ENCODE data around the gene LRRC4C.
A peak's percentile ranks its signal among the peaks of the same experiment; 100 is the strongest.

The LRRC4C gene

DNA sequence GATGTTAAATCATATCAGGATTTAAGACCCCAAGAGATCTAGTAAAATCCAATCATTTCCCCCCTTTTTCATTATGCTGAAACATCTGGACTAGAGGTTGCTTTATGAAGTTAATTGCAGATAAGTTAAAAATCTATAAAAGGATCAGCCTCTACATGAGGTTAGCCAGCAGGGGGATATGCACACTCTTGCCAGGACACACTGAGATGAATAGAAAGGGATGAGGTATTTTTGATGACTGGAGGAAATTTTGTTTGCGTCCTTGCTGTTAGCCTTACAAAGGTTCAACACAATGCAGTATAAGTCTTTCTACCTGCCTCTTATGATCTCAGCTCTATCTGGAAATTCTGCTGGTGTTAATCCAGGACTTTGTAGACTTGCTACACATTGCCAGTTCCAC, 1034.3 kb downstream of the LRRC4C start:
- no peak for DNase-seq (ENCODE audit: low read depth)
- TF ChIP-seq, protein P1, sequence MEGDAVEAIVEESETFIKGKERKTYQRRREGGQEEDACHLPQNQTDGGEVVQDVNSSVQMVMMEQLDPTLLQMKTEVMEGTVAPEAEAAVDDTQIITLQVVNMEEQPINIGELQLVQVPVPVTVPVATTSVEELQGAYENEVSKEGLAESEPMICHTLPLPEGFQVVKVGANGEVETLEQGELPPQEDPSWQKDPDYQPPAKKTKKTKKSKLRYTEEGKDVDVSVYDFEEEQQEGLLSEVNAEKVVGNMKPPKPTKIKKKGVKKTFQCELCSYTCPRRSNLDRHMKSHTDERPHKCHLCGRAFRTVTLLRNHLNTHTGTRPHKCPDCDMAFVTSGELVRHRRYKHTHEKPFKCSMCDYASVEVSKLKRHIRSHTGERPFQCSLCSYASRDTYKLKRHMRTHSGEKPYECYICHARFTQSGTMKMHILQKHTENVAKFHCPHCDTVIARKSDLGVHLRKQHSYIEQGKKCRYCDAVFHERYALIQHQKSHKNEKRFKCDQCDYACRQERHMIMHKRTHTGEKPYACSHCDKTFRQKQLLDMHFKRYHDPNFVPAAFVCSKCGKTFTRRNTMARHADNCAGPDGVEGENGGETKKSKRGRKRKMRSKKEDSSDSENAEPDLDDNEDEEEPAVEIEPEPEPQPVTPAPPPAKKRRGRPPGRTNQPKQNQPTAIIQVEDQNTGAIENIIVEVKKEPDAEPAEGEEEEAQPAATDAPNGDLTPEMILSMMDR (conservative IDR thresholded peaks at IDR 0.05; ENCODE audit: low read length), result no peak

DNA sequence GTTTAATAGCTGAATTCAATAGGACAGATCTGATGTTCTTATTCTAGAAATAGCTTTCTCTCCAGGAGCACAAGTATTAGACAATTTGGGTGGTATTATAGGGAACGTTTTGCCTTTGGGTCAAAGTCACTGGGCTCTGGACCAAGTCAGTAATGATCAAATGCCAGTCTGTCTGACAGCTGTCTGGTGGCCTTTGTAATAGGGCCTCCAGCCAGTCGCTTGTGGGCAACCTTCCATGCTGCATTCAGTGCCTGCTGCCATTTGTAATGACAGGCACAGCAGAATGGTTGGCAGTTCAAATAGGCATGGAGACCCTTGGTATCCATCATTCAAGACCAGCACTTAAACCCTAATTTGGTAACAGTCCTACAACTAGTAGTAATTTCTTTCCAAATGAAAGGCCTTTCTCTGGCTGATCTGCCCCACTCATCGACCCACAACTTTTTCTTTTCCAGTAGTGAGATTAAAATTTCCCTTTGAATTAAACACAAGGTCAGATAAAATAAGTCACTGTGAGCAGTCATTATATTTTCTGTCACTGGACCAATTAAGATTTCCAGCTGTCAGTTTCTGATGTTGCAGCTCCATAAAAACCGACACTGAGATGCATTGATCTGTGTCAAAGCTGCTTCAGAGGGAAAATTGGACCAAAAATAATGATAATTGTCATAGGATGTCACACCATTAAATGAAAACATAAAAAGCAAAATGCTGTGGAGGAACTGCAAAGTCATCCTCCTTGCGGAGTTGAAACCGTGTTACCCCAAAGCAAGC, 1038.1 kb downstream of the LRRC4C start:
- DNase-seq (ENCODE audit: low read depth), result no peak
- H3K4me3 ChIP-seq (ENCODE audit: low read length), result no peak overlapping the region
- TF ChIP-seq, protein P1 (conservative IDR thresholded peaks at IDR 0.05; ENCODE audit: low read length), result no peak

More for the DNA sequence above, 1034.3 kb downstream of the LRRC4C start:
- H3K4me3 ChIP-seq (ENCODE audit: low read length), result no peak overlapping the region

DNA sequence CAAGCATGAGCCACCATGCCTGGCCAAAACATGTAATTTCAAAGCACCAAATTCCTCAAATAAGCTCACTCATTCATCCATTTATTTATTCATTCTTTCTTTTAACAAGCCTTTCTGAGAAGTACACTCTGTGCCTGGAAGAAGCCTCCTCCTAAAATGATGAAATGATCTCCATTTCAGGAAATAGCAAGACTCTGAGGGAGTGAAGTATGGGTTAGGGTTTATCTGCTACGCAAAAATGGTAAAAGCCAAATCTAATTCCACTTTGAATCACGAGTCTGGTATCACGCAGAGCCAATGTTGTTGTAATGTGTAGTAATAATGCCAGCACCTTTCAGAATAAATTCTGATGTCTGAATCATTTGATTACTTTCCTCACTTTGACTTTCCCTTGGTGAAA, 1041.8 kb downstream of the LRRC4C start:
- TF ChIP-seq, protein P1 (conservative IDR thresholded peaks at IDR 0.05; ENCODE audit: low read length), result no peak
- no peak for DNase-seq (ENCODE audit: low read depth)
- H3K4me3 ChIP-seq (ENCODE audit: low read length), result no peak overlapping the region

DNA sequence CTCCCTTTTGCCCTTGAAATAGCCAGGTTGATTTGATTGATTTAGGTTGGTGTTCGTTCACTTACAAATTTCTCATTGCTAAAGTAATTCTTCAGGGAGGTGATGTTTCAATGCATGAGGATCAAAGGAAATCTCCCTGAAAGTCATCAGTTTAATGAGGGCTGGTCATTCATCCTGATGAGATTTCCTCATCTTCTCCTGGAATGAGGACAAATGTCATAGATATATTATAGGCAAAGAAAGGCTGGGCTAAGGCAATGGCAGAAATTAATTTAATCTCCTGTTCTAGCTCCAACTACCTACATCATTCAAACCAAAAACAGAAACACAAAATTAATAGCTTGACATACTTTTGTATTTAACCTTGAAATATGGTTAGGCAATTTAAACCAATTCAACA, 1052.1 kb downstream of the LRRC4C start:
- DNase-seq (ENCODE audit: low read depth), result no peak
- H3K4me3 ChIP-seq (ENCODE audit: low read length), result no peak overlapping the region
- TF ChIP-seq, protein P1 (conservative IDR thresholded peaks at IDR 0.05; ENCODE audit: low read length), result no peak

GRCh38 chr11:40405614-40406013, 1053.8 kb downstream of the LRRC4C start:
- TF ChIP-seq, protein P1 (conservative IDR thresholded peaks at IDR 0.05; ENCODE audit: low read length), result no peak
- H3K4me3 ChIP-seq (ENCODE audit: low read length), result no peak overlapping the region
- no peak for DNase-seq (ENCODE audit: low read depth)

- DNase-seq (ENCODE audit: low read depth), result no peak
- TF ChIP-seq, protein P1 (conservative IDR thresholded peaks at IDR 0.05; ENCODE audit: low read length), result no peak
- H3K4me3 ChIP-seq (ENCODE audit: low read length), result no peak overlapping the region
Observed at GRCh38 chr11:40403321-40403720, 1056.1 kb downstream of the LRRC4C start.

GRCh38 chr11:40401132-40401853, 1058.2 kb downstream of the LRRC4C start:
- H3K4me3 ChIP-seq (ENCODE audit: low read length), result no peak overlapping the region
- no peak for DNase-seq (ENCODE audit: low read depth)
- TF ChIP-seq, protein P1 (conservative IDR thresholded peaks at IDR 0.05; ENCODE audit: low read length), result peak; percentile 13; the same call in 1 of the 2 replicates

Measured in AG10803 (cell line).